RPMI7951 (cell line): ENCODE results near the gene THYN1. TPM values are rescaled to one million over a fixed set of nuclear protein-coding genes. Genes with fewer than 3 reads are reported as not detected.
"Not testable (repeated sequence)": the region's sequence is repeated elsewhere in the genome, so short reads cannot be mapped to it uniquely, and the experiment has no call there.

Experiments
- DNase-seq: peaks from one replicate; pipeline ENCODE4 v3.0.0-alpha.2; 2012; ENCODE audit warnings: low read depth
- total RNA-seq: library from RNA; depleted of rRNA; stranded (reverse); fragments of >200 nt; shearing (Covaris generic); gene quantifications from 2 replicates; pipeline ENCODE4 v1.2.3, GENCODE V29; 2014

The THYN1 gene
- total RNA-seq, 1 experiment from 2014 or later, result 125 TPM

DNA sequence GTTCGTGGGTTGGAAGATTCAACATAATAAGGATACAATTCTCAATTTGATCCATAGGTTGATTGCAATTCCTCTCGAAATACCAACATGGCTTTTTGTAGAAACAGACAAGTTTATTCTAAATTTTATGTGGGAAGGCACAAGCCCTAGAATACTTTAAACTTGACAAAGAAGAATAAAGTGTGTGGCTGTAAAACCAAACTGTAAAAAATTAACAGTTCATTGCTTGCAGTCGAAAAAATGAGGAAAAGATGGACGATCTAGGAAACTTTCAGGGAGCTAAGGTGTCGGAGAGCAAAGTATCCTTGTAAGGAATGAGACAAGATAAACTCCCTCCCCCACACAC is 22.0 kb upstream of the THYN1 start:
- no peak for DNase-seq

DNA sequence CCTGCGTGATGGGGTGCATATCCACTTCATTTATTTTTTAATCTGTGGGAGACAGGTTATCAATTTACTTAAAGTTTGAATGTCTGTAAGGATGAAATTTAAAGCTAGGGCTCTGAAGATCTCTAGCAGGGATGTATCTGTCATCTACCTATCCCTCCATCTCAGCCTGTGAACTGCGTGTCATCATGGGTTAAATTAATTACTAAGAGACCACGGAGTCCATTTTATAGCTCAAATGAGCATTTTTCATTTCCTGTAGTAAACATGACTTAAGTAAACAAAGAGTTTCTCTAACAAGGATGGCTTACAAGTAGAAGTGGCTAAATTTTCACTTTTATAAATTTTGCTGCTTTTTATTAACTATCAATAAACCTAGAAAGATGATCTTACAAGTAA is 20.2 kb upstream of the THYN1 start:
- DNase-seq, result no peak

DNA sequence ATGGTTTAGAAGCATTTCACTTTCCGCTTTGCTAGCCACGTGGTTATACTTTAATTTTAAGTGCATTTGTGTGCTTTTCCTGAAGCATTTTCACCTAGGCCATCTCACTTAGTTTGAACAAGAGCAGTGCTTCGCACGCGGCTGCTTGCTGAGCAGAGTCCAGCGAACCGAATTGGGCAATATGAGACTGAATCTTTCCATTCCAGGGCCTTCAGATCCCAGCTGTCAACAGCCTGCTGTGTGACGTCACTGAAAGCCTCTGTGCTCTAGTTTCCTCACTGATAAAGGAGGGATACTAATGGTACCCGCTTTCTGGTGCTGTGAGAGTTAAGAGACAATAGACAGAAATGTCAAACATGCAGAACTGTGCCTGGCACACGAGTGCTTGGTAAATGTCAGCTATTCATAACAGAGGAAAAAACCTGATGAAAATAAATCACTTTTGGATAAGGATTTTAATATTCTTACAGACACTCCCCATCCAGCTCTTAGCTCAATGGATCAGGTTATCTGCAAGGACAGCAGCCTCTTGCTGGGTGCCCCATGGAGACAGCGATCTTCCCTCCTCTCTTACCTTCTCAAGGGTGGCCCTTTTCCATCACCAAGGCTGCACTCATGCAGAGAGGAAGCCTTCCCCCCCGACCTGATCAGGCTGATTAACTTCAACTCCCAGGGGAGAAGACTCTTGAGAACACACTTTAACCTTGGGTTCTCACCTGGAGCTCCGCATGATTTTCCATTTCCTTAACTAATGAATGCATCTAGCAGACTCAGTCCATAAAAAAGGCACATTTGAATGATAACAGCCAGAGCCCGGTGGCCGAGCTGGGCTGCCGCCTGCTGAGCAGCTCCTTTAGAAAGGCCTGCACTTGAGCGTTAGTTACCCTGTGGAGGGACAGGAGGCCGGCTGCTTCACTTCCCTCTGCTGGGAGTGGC is 19.5 kb upstream of the THYN1 start:
- DNase-seq, result no peak

DNA sequence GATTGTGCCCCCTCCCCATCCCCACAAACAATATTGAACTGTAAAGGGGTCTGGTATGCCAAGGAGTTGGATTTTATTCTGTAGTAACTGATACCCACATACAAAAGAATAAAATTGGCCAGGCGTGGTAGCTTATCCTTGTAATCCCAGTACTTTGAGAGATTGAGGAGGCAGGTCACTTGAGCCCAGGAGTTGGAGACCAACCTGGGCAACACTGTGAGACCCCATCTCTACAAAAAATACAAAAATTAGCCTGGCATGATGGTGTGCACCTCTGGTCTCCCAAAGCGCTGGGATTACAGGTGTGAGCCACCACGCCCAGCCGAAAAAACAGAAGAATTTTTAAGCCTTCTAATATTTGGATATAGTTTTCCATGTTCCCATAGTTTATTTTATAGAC is 18.8 kb upstream of the THYN1 start:
- no peak for DNase-seq

DNA sequence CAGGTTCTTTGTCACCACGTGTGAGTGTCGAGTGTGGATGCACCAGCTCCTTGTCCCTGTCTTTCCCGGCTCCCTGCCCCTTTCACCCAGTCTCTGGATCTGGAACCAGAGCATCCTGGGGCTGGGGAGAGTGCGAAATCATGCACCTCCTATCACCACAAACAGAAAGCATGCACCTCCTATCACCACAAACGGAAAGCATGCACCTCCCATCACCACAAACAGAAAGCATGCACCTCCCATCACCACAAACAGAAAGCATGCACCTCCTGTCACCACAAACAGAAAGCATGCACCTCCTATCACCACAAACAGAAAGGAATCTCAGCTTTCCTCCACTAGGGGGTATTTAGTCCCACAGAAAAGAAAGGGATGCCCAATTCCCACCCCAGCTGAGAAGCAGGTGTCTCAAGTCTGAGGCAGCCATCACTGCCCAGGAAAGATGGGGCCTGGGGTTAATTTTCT is 17.1 kb upstream of the THYN1 start:
- DNase-seq, result peak; percentile 20

DNA sequence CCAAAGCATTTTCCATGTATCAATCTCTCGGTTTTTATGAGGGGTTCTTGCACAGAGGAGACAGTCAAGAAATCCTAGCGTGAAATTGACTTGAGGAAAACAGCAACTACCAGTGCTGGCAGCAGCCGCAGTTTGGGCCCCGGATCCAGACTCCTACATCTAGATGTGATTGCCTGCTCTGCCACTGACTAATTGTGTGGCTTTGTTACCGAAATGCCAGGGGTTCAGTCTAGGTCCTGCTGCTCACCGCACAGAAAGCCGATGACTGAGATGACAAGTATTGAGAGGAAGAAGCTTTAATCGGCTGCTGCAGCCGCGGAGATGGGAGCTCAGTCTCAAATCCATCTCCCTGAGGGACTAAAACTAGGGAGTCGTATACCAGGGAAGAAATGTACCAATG is 14.8 kb upstream of the THYN1 start:
- no peak for DNase-seq

DNA sequence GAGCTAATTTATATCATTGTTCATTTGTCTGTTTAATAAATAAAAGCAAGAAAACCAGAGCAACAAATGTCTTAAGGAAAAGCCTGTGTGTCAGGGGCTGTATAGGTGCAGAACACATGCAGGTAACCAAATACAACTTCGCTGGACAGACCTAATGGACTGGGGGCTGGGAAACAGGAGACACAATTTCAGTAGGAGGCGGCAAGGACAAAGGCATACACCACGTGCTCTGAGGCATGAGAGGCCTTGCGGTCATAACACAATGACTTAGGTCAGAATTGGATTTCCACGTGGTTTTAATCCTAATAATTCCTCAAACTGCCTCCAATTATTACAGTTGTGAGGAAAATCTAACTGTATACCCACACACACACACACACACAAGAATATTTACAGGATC is 14.3 kb upstream of the THYN1 start:
- no peak for DNase-seq

DNA sequence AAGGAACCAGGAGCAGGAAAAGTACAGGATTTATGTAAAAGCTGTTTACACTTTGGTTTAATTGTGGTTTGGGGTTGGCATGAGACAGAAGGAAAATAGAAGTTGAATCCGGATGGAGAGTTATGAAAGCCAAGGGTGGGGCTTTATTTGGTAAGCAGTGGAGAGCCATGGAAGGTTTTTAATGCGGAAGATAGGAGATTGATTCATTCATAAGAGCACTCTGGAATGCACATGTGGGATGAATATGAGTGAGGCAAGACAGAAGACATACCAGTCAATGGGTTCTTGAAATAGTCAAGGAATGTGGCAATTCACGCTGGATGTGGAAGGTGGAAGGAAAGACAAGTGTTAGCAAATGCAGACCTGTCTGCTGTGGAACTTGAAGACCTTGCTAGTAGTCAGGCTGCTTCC is 13.7 kb upstream of the THYN1 start:
- DNase-seq, result peak; percentile 75

DNA sequence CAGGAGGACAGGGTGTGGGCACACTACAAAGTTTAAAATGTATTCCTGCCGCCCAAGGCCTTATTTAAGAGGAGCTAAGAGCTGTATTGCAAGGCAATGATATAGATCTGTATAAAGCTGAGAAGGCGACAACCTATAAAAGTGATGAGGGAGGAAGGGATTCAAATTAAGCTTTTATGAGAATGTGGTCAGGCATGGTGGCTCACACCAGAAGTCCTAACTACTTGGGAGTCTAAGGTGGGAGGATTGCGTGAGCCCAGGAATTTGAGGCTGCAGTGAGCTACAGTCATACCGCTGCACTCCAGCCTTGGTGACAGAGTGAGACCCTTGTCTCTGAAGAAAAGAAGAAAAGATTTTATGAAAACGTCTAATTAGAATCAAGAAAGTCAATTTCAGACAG is 13.3 kb upstream of the THYN1 start:
- no peak for DNase-seq

DNA sequence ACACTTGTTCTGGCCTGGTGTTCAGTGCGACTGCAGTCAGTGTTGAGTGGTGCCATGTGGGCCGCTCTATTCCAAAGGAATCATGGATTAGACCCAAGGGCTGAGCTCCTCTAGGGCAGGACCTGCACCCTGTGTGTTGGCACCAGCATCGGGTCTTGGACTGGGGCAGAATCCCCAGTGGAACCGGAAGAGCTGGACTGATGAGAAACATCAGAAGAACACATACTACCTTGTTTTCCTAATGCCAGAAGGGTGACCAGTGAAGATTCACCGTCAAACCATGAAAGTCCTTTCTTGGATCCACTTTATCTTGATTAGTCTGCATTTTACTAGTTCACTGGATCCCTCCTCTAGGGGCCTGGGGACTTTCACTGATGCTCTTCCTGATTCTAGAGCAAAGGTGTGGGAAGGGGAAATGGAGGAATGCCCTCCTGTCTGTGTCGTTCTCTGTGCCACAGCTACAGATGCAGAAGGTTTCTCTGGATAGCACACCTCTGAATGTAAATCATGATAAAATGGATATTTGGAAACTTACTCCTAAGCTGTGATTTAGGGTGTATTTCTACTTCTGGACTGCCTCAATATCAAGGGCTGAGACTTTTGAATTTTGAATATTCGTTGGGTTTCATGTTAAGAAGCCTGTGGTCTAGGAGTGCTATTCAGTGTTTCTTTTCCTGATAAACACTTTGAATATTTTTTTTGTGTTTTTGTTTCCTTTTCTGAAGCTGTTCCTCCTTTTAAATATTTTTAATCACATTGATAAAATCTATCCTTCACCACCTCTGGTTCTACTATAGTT is 12.0 kb upstream of the THYN1 start:
- no peak for DNase-seq

DNA sequence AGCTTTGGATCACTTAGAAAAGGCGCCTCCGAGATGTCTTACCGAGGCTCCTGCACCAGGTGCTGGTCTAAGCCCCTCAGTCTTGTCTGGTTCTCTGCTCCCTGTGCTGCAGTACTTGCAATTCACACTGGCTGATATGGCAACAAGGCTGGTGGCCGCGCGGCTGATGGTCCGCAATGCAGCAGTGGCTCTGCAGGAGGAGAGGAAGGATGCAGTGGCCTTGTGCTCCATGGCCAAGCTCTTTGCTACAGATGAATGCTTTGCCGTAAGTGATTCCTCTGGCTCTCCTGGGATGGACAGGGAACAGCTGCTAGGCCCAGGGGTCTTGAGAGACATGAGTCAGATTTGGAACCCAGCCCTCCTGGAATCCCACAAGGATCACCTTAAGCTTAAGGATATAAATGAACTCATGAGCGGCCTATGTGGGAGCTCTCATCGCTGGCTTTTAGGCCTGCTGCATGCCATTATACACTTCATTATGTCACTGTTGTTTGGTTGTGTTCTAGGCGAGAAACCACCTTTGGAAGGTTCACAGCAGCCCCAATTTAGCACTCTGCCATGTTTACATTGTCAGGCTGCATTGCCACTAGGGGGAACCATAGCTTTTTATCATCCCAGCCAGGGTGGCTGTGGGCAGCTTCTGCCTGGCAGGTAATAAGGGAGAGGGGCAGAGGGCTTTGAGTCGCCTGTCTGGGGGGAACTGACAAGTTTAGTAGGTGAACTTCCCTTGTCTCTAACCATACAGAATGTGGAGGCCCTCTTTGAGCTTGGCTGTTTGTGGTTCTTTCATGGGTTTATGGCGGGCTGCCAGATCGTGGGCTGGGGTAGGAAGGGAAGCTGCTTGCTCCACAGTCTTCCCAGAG is 8.7 kb upstream of the THYN1 start:
- no peak for DNase-seq

DNA sequence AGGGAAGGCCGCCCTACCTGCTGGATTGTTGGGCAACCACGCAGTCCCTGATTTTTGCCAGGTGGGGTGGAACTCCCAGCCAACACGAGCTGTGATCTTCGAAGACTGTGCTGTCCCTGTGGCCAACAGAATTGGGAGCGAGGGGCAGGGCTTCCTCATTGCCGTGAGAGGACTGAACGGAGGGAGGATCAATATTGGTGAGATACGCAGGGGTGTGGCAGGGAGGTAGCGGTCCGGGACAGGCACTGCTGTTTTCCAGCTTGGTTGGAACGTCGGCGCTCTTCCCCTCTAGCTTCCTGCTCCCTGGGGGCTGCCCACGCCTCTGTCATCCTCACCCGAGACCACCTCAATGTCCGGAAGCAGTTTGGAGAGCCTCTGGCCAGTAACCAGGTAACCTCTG is 7.8 kb upstream of the THYN1 start:
- DNase-seq, result no peak

DNA sequence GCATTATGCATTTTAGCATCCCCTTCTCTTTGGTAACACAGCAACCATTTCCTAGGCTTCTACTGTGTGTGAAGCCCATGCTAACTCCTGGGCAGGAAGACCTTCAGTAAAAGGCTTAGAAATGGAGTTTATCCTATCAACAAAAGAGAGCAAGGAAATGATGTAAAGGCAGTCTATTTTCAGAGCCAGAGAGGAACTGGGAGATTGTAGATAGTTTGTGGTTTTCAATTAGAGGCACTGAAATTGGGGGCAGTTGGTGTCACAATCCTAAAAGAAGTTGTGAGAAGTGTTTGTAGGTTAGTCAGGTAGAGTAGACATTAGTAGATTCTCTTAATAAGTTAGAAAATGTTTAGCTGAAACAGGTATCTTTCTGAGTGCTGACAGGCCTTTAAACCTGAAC is 7.4 kb upstream of the THYN1 start:
- DNase-seq, result no peak

DNA sequence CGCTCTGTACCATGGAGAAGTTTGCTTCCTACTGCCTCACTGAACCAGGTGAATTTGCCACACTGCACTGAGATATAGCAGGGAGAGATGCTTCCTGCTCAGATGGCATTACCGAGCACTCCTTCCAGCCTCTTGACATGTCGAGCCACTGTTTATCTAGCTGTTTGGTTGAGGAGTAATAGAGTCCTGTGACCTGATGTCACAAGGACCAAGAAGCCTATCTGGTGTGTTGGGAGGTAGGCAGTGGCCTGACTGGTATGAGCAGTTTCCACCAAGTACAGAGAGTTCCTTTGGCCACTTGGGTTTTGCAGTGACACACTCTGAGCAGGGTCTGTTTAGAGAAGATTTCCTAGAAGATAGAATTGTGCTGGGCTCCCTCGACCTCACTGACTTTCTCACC is 5.4 kb upstream of the THYN1 start:
- no peak for DNase-seq

DNA sequence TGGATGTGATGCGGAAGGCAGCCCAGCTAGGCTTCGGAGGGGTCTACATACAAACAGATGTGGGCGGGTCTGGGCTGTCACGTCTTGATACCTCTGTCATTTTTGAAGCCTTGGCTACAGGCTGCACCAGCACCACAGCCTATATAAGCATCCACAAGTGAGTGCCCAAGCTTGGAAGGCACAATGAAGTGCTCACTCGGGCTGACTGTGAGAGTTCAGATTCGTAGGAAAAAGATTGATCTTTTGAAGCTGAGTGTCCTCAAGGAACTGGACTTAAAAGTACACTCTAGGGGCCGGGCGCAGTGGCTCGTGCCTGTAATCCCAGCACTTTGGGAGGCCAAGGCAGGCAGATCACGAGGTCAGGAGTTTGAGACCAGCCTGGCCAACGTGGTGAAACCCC is 3.9 kb upstream of the THYN1 start:
- DNase-seq, result no peak

DNA sequence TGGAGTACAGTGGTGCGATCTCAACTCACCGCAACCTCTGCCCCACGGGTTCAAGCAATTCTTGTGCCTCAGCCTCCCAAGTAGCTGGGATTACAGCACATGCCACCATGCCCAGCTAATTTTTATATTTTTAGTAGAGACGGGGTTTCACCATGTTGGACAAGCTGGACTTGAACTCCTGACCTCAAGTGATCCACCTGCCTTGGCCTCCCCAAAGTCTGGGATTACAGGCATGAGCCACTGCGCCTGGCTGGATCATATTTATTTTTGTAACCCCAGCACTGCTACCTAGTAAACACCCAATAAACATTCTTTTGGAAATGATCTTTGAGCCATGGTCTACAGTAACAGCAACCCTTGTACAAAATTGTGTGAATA is 2.0 kb upstream of the THYN1 start:
- not testable (repeated sequence) for DNase-seq

DNA sequence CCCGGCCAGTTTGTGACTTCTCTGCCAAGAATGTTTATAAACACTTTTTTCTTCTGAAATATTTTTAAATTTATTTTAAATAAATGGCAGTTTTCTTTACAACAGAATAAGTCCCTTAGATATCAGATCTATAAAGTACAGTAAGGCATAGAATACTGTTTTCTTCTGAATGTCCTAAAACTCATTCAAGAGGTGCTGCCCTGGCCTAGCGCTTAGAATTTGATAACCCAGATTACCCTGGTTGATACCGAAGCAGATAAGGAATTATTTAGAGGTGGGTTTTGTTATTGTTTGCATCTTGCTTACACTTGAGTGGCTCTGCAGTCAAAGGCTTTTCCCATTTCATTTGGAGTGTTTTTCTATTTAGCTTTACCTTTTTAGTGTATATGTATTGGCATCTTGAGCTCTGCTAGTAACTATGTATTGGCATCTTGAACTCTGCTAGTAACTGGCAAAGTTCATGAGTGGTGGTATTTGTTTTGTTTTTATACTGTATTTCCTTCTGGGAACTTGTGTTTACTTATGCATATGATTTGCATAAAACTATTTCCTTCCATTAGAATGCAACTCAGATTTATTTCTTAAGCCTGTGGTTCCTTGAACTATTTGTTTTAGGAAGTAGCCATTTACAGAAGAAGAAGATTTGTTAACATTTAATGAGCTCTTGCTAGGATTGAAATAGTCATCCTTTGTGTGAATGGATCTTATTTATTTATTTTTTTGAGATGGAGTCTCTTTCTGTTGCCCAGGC is 1.5 kb upstream of the THYN1 start:
- no peak for DNase-seq

DNA sequence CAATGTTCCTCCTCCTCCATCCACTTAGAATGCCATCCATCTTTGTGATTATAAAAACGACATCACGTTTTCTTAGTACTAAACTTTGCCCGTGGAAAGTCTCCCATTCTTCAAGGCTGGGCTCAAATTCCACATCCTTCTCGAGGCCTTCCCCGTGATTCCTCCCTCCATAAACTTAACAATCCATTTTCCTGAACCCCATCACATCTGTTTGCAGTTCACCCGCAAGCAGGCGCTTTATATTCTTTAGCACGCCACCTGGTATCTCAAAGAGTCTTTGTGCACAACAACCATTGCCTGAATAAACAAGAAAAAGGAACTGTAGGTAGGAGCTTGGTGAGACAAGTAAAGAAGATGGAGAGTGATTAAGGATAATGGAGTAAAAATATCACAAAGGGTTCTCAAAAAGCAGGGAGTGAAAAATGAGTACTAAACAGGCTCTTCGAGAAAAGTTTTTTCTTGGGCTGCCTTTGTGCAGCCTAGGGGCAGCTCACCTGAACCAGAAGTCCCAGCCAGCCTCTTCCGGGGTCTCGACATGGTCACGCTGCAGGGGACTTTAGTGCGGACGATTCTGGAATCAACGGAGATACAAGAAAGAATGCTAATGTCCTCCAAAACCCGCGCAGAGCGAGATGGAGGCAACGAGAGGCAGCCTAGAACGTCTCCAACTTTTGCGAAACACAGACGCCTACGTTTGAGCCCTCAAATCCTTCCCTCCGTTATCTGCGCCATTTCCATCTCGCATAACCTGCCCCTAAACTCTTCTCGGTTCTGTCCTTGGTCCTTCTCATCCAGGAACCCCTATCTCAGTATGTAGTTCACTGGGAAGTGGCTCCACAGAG is 585 bp downstream of the THYN1 start:
- DNase-seq, result no peak

DNA sequence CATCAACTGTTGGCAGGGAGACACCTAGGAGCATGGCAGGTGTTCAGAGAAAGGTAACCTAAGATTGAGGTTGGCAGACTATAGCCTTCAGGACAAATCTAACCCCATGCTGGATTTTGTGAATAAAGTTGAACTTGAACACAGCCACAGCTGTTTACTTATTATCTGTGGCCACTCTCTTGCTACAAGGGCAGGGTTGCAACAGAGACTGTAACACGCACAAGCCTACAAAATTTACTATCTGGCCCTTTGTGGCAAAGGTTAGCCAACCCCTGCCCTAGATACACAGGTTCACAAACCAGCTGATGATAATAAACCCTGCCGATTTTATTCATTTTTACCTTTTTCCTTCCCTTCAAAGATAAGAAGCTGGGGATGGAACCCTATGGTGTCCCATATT is 2.5 kb downstream of the THYN1 start:
- DNase-seq, result no peak

DNA sequence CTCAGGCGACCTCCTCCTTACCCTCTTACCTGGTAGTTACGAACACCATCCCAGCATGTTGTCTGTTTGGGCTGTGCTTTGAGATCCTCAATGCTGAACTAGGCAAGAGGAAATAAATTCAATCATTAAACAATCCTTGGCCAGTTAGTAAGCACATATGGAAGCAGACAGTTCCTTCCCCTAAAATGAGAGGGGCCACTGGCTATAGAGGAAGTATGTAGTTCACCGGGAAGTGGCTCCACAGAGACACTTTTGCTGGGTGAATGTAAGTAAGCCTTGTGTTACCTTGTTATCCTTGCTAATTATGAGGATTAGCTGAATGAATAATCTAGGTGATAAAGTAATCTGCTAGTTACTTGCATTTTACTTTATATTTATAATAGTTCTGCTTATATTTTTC is 2.9 kb downstream of the THYN1 start:
- DNase-seq, result no peak
